KMS-11 (cell line): ENCODE measurements around the gene TDRD3.

ENCODE experiments used
- H2AFZ ChIP-seq: fragments of 200-600 bp; sonication (generic); 2 replicates; pipeline ENCODE4 v1.6.1; 2016; ENCODE audit warnings: antibody characterized with exemption, mixed run types, low read depth
- H3K27ac ChIP-seq: fragments of 200-600 bp; sonication (generic); 2 replicates; pipeline ENCODE4 v1.6.1; 2016; ENCODE audit warnings: mild to moderate bottlenecking, mixed run types
- H3K27me3 ChIP-seq: fragments of 200-600 bp; sonication (generic); 2 replicates; pipeline ENCODE4 v1.6.1; 2017; ENCODE audit warnings: mild to moderate bottlenecking, low read depth, mixed run types, moderate library complexity; ENCODE audit not compliant: insufficient read depth
- H3K36me3 ChIP-seq: fragments of 200-600 bp; sonication (generic); 2 replicates; pipeline ENCODE4 v1.6.1; 2017; ENCODE audit warnings: mild to moderate bottlenecking, mixed run types; ENCODE audit not compliant: insufficient read depth
- H3K4me1 ChIP-seq: fragments of 200-600 bp; sonication (generic); 2 replicates; pipeline ENCODE4 v1.6.1; 2016; ENCODE audit warnings: mild to moderate bottlenecking, low read depth, mixed run types; ENCODE audit not compliant: poor library complexity, severe bottlenecking
- H3K4me2 ChIP-seq: fragments of 200-600 bp; sonication (generic); 2 replicates; pipeline ENCODE4 v1.7.0; 2016; ENCODE audit warnings: mild to moderate bottlenecking, mixed run types
- H3K4me3 ChIP-seq: fragments of 200-600 bp; sonication (generic); IDR thresholded peaks from 2 replicates; pipeline ENCODE4 v1.6.1; 2017; ENCODE audit warnings: low read depth, low read length, mixed read lengths; ENCODE audit not compliant: insufficient read depth
- H3K79me2 ChIP-seq: fragments of 200-600 bp; sonication (generic); 2 replicates; pipeline ENCODE4 v1.6.1; 2016; ENCODE audit warnings: low read depth, mixed run types; ENCODE audit not compliant: insufficient read depth
- H3K9ac ChIP-seq: fragments of 200-600 bp; sonication (generic); 2 replicates; pipeline ENCODE4 v1.6.1; 2016; ENCODE audit warnings: mild to moderate bottlenecking, mixed run types
- H4K20me1 ChIP-seq: fragments of 200-600 bp; sonication (generic); 2 replicates; pipeline ENCODE4 v1.6.1; 2016; ENCODE audit warnings: mild to moderate bottlenecking, mixed run types; ENCODE audit not compliant: insufficient read depth
- CTCF ChIP-seq: fragments of 200-600 bp; sonication (generic); conservative IDR thresholded peaks from 2 replicates; pipeline ENCODE4 v1.6.1; 2017; ENCODE audit warnings: low read depth, mild to moderate bottlenecking, antibody characterized with exemption, low read length, moderate library complexity, mixed read lengths

The TDRD3 gene

GRCh38 chr13:60491531-60491930, 94.5 kb downstream of the TDRD3 start:
- Histone ChIP-seq H3K27me3 (no peaks in the 10 kb centered on the region), H4K20me1 (no peaks in the 10 kb centered on the region), H2AFZ (no peak overlapping the region), H3K9ac (no peak overlapping the region), H3K27ac (no peak overlapping the region), H3K4me2 (no peak overlapping the region), H3K36me3 (no peaks in the 10 kb centered on the region), H3K4me3 (no peak overlapping the region), H3K79me2 (no peaks in the 10 kb centered on the region), H3K4me1 (no peaks in the 10 kb centered on the region)
- no peak for TF ChIP-seq CTCF

- Histone ChIP-seq H3K27ac (no peak overlapping the region), H3K4me1 (no peaks in the 10 kb centered on the region), H3K36me3 (no peaks in the 10 kb centered on the region), H3K4me3 (no peak overlapping the region), H3K9ac (no peak overlapping the region), H3K27me3 (no peaks in the 10 kb centered on the region), H2AFZ (no peak overlapping the region), H3K4me2 (no peak overlapping the region), H4K20me1 (no peaks in the 10 kb centered on the region), H3K79me2 (no peaks in the 10 kb centered on the region)
- TF ChIP-seq CTCF, result no peak
Observed at GRCh38 chr13:60492187-60492586, 95.2 kb downstream of the TDRD3 start.

GRCh38 chr13:60494296-60494695, 97.3 kb downstream of the TDRD3 start:
- Histone ChIP-seq H3K4me1 (no peaks in the 10 kb centered on the region), H3K27ac (no peak overlapping the region), H3K4me2 (no peak overlapping the region), H2AFZ (no peak overlapping the region), H3K79me2 (no peaks in the 10 kb centered on the region), H4K20me1 (no peaks in the 10 kb centered on the region), H3K27me3 (no peaks in the 10 kb centered on the region), H3K4me3 (no peak overlapping the region), H3K36me3 (no peaks in the 10 kb centered on the region), H3K9ac (no peak overlapping the region)
- TF ChIP-seq CTCF, result no peak

- Histone ChIP-seq H3K27me3 (no peaks in the 10 kb centered on the region), H3K9ac (no peak overlapping the region), H3K4me2 (no peak overlapping the region), H2AFZ (no peak overlapping the region), H3K36me3 (no peaks in the 10 kb centered on the region), H3K27ac (no peak overlapping the region), H4K20me1 (no peaks in the 10 kb centered on the region), H3K4me3 (no peak overlapping the region), H3K79me2 (no peaks in the 10 kb centered on the region), H3K4me1 (no peaks in the 10 kb centered on the region)
- no peak for TF ChIP-seq CTCF
Observed at GRCh38 chr13:60501236-60501635, 104.2 kb downstream of the TDRD3 start.
